Measurements from ENCODE around the gene RPUSD1. TPM values are rescaled to one million over a fixed set of nuclear protein-coding genes. Genes with fewer than 3 reads are reported as not detected.
A peak's percentile ranks its signal among the peaks of the same experiment; 100 is the strongest.

RPUSD1 gene
- total RNA-seq, 1 experiment from 2014 or later = 53.3 TPM

- TF ChIP-seq EZH2 (IDR thresholded peaks at IDR 0.05; ENCODE audit: low read depth) (no peak), CTCF (conservative IDR thresholded peaks at IDR 0.05) (peak; percentile 81)
- peak in 1 of 2 experiments; percentile 79 for DNase-seq
- Histone ChIP-seq H3K4me3 (no peak overlapping the region), H3K4me2 (0 out of 2 replicates have a peak overlapping the region, but pooled peaks have one; percentile 92), H3K79me2 (ENCODE audit: low read depth) (peaks cover 28% of the 10 kb centered on the region), H3K36me3 (ENCODE audit: low read depth) (no peaks in the 10 kb centered on the region; the same call in 1 of the 2 replicates), H3F3A (ENCODE audit: insufficient read depth, low read depth) (peaks cover 10% of the 10 kb centered on the region; the same call in 1 of the 2 replicates), H4K20me1 (ENCODE audit: insufficient read depth) (peaks cover 13% of the 10 kb centered on the region; the same call in 1 of the 2 replicates), H3K27ac (no peak overlapping the region), H3K27me3 (ENCODE audit: insufficient read depth, low read depth) (peaks cover 22% of the 10 kb centered on the region; the same call in 1 of the 2 replicates), H3K9me2 (ENCODE audit: insufficient read depth) (no peaks in the 10 kb centered on the region), H3K4me1 (replicated peaks; ENCODE audit: insufficient read depth) (peaks cover 16% of the 10 kb centered on the region), H2AFZ (no peak overlapping the region), H3K9me3 (ENCODE audit: insufficient read depth, low read depth) (no peaks in the 10 kb centered on the region)
- POLR2A ChIA-PET (ENCODE audit: unreplicated experiment) = interaction anchor here (0.5 to 1.6 kb wide), 5 partner anchors 19 to 1194 kb away, joined by 3 to 25 read pairs (median 13); partner anchors contain the start of gene CIAO3
- CTCF ChIA-PET = interaction anchor here (0.5 to 1.0 kb wide), 2 partner anchors 40 to 87 kb away, joined by 3 to 4 read pairs; no protein-coding TSS in a partner anchor
- intact Hi-C loops (cut with micrococcal nuclease; ENCODE audit: unreplicated experiment) = loop anchor here (1.0 to 2.0 kb wide), 2 partner anchors 65 to 74 kb away; partner anchors contain the start of gene ANTKMT
- BruUV-seq (replicated peaks) = no TSS peak
Measured at GRCh38 chr16:785563-786535, 2.3 kb downstream of the RPUSD1 start.

- Histone ChIP-seq H3F3A (ENCODE audit: insufficient read depth, low read depth) (peaks cover 10% of the 10 kb centered on the region; the same call in 1 of the 2 replicates), H3K4me3 (no peak overlapping the region), H3K27me3 (ENCODE audit: insufficient read depth, low read depth) (peaks cover 31% of the 10 kb centered on the region), H3K27ac (no peak overlapping the region), H2AFZ (no peak overlapping the region), H4K20me1 (ENCODE audit: insufficient read depth) (peaks cover 13% of the 10 kb centered on the region; the same call in 1 of the 2 replicates), H3K4me2 (no peak overlapping the region), H3K79me2 (ENCODE audit: low read depth) (peaks cover 25% of the 10 kb centered on the region), H3K9me2 (ENCODE audit: insufficient read depth) (no peaks in the 10 kb centered on the region), H3K4me1 (replicated peaks; ENCODE audit: insufficient read depth) (peaks cover 14% of the 10 kb centered on the region), H3K36me3 (ENCODE audit: low read depth) (no peaks in the 10 kb centered on the region; the same call in 1 of the 2 replicates), H3K9me3 (ENCODE audit: insufficient read depth, low read depth) (no peaks in the 10 kb centered on the region)
- intact Hi-C loops (cut with micrococcal nuclease; ENCODE audit: unreplicated experiment) = loop anchor here (2.0 kb wide), 1 partner anchor 64 kb away; the partner anchor contains the start of gene ANTKMT
- TF ChIP-seq CTCF (conservative IDR thresholded peaks at IDR 0.05) (no peak), EZH2 (IDR thresholded peaks at IDR 0.05; ENCODE audit: low read depth) (no peak)
- no peak for DNase-seq
- POLR2A ChIA-PET (ENCODE audit: unreplicated experiment) = interaction anchor here (1.6 kb wide), 1 partner anchor 56 kb away, joined by 13 read pairs; no protein-coding TSS in a partner anchor
- no TSS peak for BruUV-seq (replicated peaks)
- CTCF ChIA-PET = interaction anchor here (0.6 to 1.1 kb wide), 3 partner anchors 23 to 72 kb away, joined by 3 to 17 read pairs (median 9); no protein-coding TSS in a partner anchor
Measured at GRCh38 chr16:784431-784830, 3.8 kb downstream of the RPUSD1 start.

Data from PC-9 (cell line).